ENCODE measurements around the gene SND1. TPM values are rescaled to one million over a fixed set of nuclear protein-coding genes. Genes with fewer than 3 reads are reported as not detected.

The SND1 gene
- total and polyA plus RNA-seq, 2 of the 4 experiments (the other 2 are of a cell fraction) = 154 to 294 TPM

DNA sequence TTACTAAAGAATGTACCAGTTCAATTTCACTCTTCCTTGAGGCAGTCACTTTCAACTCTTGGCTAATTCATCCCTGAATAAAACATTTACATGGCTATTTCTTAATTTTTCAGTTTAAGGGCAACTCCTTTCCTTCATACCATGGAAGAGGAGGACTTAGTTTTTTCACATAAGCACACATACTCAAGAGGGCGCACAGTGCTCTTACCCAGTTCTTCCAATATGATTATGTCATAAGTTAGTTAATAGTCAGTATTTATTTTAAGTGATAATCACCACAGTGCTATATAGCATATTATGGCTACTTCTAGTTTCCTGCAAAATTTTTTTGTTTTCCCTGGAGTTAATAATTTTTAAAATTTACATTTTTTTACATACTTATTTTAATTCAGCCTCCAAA lies 58.6 kb downstream of the SND1 start:
- no peak for DNase-seq
- dilution Hi-C loops (cut with HindIII; ENCODE audit: low sequenced_read_pairs, unreplicated experiment) (no loop called here), in situ Hi-C loops (cut with MboI; ENCODE audit: low sequenced_read_pairs) (loop anchor here (5.0 to 25.0 kb wide), 2 partner anchors 352 to 502 kb away; no protein-coding TSS in a partner anchor), intact Hi-C loops (cut with micrococcal nuclease) (no loop called here)
- H3K79me1 ChIP-seq (ENCODE audit: low read depth in 1 of 2, low read length in 2 of 2) = peaks cover 23 to 41% of the 10 kb centered on the region in 2 experiments; a peak in 3 of 4 replicates
- POLR2A ChIA-PET (ENCODE audit: unreplicated experiment) = no interaction called here
- whole genome bisulfite sequencing, 2 experiments (ENCODE audit: extremely low coverage in 2 of 2, insufficient read length in 1 of 2) = no CpG with 5 or more reads among the region's 1 CpG
- CTCF ChIA-PET = interaction anchor here (1.1 to 1.3 kb wide), 2 partner anchors 498 to 499 kb away, joined by 3 read pairs; no protein-coding TSS in a partner anchor
- H3K23ac ChIP-seq (ENCODE audit: low read depth, low read length) = no peak overlapping the region
- no peak overlapping the region for H3K27ac ChIP-seq (ENCODE audit: insufficient read depth, low read length)
- H2BK120ac ChIP-seq (ENCODE audit: low read depth, low read length) = no peak overlapping the region
- no peak overlapping the region for H2AFZ ChIP-seq (replicated peaks; ENCODE audit: low read length, poor library complexity)
- H3K56ac ChIP-seq (ENCODE audit: extremely low read depth, insufficient read depth, low read length) = no peak overlapping the region
- H3K4me1 ChIP-seq (ENCODE audit: control insufficient read depth, insufficient read depth, low read length) = peaks cover 6% of the 10 kb centered on the region
- H2BK5ac ChIP-seq (ENCODE audit: low read depth, low read length, poor library complexity, severe bottlenecking) = no peak overlapping the region
- H2AK5ac ChIP-seq (ENCODE audit: low read depth, low read length) = no peak overlapping the region
- peaks cover 23% of the 10 kb centered on the region for H3K36me3 ChIP-seq (ENCODE audit: control insufficient read depth, insufficient read depth, low read length)
- H3K4me3 ChIP-seq (ENCODE audit: insufficient read depth, low read depth, low read length) = no peak overlapping the region
- no peak overlapping the region for H3K4me2 ChIP-seq (ENCODE audit: low read depth, low read length)
- H4K20me1 ChIP-seq (ENCODE audit: insufficient read depth, low read length) = peaks cover 36% of the 10 kb centered on the region
- H4K91ac ChIP-seq (ENCODE audit: insufficient read depth, low read depth, low read length) = no peak overlapping the region
- peaks cover 2% of the 10 kb centered on the region; the same call in 1 of the 2 replicates for H3K9me3 ChIP-seq (ENCODE audit: control insufficient read depth, insufficient read depth, low read length)
- TF ChIP-seq MAFK (IDR thresholded peaks at IDR 0.05; ENCODE audit: low read depth, low read length) (no peak), SMC3 (IDR thresholded peaks at IDR 0.05; ENCODE audit: low read depth, low read length) (no peak), POLR2A (IDR thresholded peaks at IDR 0.05; ENCODE audit: low read depth, low read length) (no peak), BHLHE40 (IDR thresholded peaks at IDR 0.05; ENCODE audit: low read depth, low read length) (no peak), RFX5 (IDR thresholded peaks at IDR 0.05; ENCODE audit: low read depth, low read length) (no peak), MAZ (IDR thresholded peaks at IDR 0.05; ENCODE audit: borderline replicate concordance, low read depth, low read length) (no peak), MXI1 (IDR thresholded peaks at IDR 0.05; ENCODE audit: borderline replicate concordance, low read depth, low read length) (no peak), RAD21 (IDR thresholded peaks at IDR 0.05; ENCODE audit: low read length) (no peak), RCOR1 (IDR thresholded peaks at IDR 0.05; ENCODE audit: insufficient replicate concordance, low read length) (no peak), CEBPB (IDR thresholded peaks at IDR 0.05; ENCODE audit: low read depth, low read length) (no peak), FOS (IDR thresholded peaks at IDR 0.05; ENCODE audit: low read depth, low read length) (no peak), NFE2L2 (IDR thresholded peaks at IDR 0.05; ENCODE audit: low read depth, low read length) (no peak), CHD1 (IDR thresholded peaks at IDR 0.05; ENCODE audit: low read depth, low read length) (no peak)
- TF ChIP-seq, protein P1, sequence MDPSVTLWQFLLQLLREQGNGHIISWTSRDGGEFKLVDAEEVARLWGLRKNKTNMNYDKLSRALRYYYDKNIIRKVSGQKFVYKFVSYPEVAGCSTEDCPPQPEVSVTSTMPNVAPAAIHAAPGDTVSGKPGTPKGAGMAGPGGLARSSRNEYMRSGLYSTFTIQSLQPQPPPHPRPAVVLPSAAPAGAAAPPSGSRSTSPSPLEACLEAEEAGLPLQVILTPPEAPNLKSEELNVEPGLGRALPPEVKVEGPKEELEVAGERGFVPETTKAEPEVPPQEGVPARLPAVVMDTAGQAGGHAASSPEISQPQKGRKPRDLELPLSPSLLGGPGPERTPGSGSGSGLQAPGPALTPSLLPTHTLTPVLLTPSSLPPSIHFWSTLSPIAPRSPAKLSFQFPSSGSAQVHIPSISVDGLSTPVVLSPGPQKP (IDR thresholded peaks at IDR 0.05; ENCODE audit: borderline replicate concordance, low read depth, low read length) = no peak
- TF ChIP-seq, protein P2, sequence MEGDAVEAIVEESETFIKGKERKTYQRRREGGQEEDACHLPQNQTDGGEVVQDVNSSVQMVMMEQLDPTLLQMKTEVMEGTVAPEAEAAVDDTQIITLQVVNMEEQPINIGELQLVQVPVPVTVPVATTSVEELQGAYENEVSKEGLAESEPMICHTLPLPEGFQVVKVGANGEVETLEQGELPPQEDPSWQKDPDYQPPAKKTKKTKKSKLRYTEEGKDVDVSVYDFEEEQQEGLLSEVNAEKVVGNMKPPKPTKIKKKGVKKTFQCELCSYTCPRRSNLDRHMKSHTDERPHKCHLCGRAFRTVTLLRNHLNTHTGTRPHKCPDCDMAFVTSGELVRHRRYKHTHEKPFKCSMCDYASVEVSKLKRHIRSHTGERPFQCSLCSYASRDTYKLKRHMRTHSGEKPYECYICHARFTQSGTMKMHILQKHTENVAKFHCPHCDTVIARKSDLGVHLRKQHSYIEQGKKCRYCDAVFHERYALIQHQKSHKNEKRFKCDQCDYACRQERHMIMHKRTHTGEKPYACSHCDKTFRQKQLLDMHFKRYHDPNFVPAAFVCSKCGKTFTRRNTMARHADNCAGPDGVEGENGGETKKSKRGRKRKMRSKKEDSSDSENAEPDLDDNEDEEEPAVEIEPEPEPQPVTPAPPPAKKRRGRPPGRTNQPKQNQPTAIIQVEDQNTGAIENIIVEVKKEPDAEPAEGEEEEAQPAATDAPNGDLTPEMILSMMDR (conservative IDR thresholded peaks at IDR 0.05; ENCODE audit: low read depth, low read length) = no peak
- TF ChIP-seq, protein P3, sequence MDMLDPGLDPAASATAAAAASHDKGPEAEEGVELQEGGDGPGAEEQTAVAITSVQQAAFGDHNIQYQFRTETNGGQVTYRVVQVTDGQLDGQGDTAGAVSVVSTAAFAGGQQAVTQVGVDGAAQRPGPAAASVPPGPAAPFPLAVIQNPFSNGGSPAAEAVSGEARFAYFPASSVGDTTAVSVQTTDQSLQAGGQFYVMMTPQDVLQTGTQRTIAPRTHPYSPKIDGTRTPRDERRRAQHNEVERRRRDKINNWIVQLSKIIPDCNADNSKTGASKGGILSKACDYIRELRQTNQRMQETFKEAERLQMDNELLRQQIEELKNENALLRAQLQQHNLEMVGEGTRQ (IDR thresholded peaks at IDR 0.05; ENCODE audit: low read depth, low read length) = no peak
- H3K27me3 ChIP-seq (ENCODE audit: control insufficient read depth, insufficient read depth, low read length) = no peaks in the 10 kb centered on the region
- no peak for ATAC-seq (ENCODE audit: low read depth)
- no peak overlapping the region for H3K4ac ChIP-seq (ENCODE audit: low read depth, low read length)
- no peak overlapping the region for H3K9ac ChIP-seq (ENCODE audit: low read depth, low read length)
- no TSS peak for BruUV-seq (replicated peaks)
- no peak overlapping the region for H2BK15ac ChIP-seq (ENCODE audit: low read depth, low read length)
- no peak overlapping the region for H4K8ac ChIP-seq (ENCODE audit: low read depth in 2 of 2, low read length in 2 of 2)
- no peak overlapping the region for H3K18ac ChIP-seq (ENCODE audit: low read depth, low read length)
- H3K9me1 ChIP-seq (ENCODE audit: insufficient read depth, low read length) = peaks cover 7% of the 10 kb centered on the region
- H2BK20ac ChIP-seq (ENCODE audit: low read depth, low read length) = no peak overlapping the region
- no peak overlapping the region for H2AK9ac ChIP-seq (replicated peaks; ENCODE audit: low read depth, low read length, poor library complexity)
- H3K14ac ChIP-seq (replicated peaks; ENCODE audit: low read depth, low read length) = no peak overlapping the region
- no peak overlapping the region for H4K5ac ChIP-seq (ENCODE audit: low read depth, low read length)
